Lung (tissue), 12 donors: Measurements from ENCODE around the gene TCP11L2. TPM values are rescaled to one million over a fixed set of nuclear protein-coding genes. Genes with fewer than 3 reads are reported as not detected.
A peak's percentile ranks its signal among the peaks of the same experiment; 100 is the strongest.

ENCODE experiments used
- ATAC-seq: fragments of 200-7000 bp; cut with Tn5 transposase; one replicate; pipeline ENCODE4 v1.9.1; 2020; ENCODE audit warnings: moderate number of reproducible peaks; ENCODE audit not compliant: insufficient read depth, low FRiP score
- DNase-seq, 3 donors: peaks; one replicate each; pipeline ENCODE4 v3.0.0-alpha.2; 2013 to 2017
- H3K27ac ChIP-seq, 2 donors: one replicate each; pipeline ENCODE4 v1.5.1; 2013; ENCODE audit warnings: mild to moderate bottlenecking in 2 of 2, moderate library complexity in 2 of 2, control low read depth in 1 of 2, inconsistent platforms in 1 of 2, low read depth in 1 of 2, low read length in 1 of 2
- H3K27me3 ChIP-seq, 3 donors: one replicate each; pipeline ENCODE4 v1.5.1; 2013; ENCODE audit warnings: low read length in 2 of 3; ENCODE audit not compliant: control insufficient read depth in 3 of 3, insufficient read depth in 3 of 3
- H3K36me3 ChIP-seq, 4 donors: one replicate each; pipeline ENCODE4 v1.5.1; 2013; ENCODE audit warnings: low read length in 4 of 4, mild to moderate bottlenecking in 1 of 4, moderate library complexity in 1 of 4; ENCODE audit not compliant: control insufficient read depth in 4 of 4, insufficient read depth in 4 of 4
- H3K4me1 ChIP-seq, 5 donors: one replicate each; pipeline ENCODE4 v1.5.1; 2013; ENCODE audit warnings: low read length in 5 of 5, mild to moderate bottlenecking in 2 of 5, moderate library complexity in 1 of 5; ENCODE audit not compliant: control insufficient read depth in 5 of 5, insufficient read depth in 5 of 5
- H3K4me3 ChIP-seq: one replicate; pipeline ENCODE4 v1.5.1; 2013; ENCODE audit warnings: mild to moderate bottlenecking, control low read depth, moderate library complexity
- H3K9ac ChIP-seq, 2 donors: one replicate each; pipeline ENCODE4 v1.5.1; 2013; ENCODE audit warnings: low read length in 2 of 2, control low read depth in 1 of 2; ENCODE audit not compliant: insufficient read depth in 1 of 2
- H3K9me3 ChIP-seq, 4 donors: one replicate each; pipeline ENCODE4 v1.5.1; 2013; ENCODE audit warnings: low read length in 3 of 4, mild to moderate bottlenecking in 1 of 4, moderate library complexity in 1 of 4; ENCODE audit not compliant: control insufficient read depth in 4 of 4, insufficient read depth in 3 of 4
- WGBS, 2 donors: extraction: QIAGEN DNeasy Blood & Tissue Kit; methylation state at CpG; one replicate each; pipeline ENCODE4 v1.1.7; 2013; 5-methylcytosine and 5-hydroxymethylcytosine counted together
- polyA plus RNA-seq, 2 donors: library from polyadenylated mRNA; stranded (reverse); fragments of 200-250 nt; gene quantifications; one replicate each; pipeline ENCODE4 v1.2.1, GENCODE V29; 2013
- total RNA-seq, 2 donors: library from RNA; depleted of rRNA in 1 of 2; stranded (reverse); fragments of >200 nt in 1 of 2; gene quantifications; one replicate each; pipeline ENCODE4 v1.2.1, GENCODE V29; 2014 to 2021
- TF ChIP-seq, protein P1 (sequence below): IDR thresholded peaks from 2 replicates; pipeline ENCODE4 v1.5.1; 2012; ENCODE audit warnings: mild to moderate bottlenecking; ENCODE audit errors: control extremely low read depth, extremely low read depth
- donor health status: control.
- donor health status: control.
- donor health status: Bipolar disorder and iron deficiency.
- donor health status: healthy.
- donor health status: DM: yes; HTN: yes; CAD: no.

TCP11L2 gene
- total and polyA plus RNA-seq, 4 donors = 4.9 to 78.5 (median 24.8) TPM

DNA sequence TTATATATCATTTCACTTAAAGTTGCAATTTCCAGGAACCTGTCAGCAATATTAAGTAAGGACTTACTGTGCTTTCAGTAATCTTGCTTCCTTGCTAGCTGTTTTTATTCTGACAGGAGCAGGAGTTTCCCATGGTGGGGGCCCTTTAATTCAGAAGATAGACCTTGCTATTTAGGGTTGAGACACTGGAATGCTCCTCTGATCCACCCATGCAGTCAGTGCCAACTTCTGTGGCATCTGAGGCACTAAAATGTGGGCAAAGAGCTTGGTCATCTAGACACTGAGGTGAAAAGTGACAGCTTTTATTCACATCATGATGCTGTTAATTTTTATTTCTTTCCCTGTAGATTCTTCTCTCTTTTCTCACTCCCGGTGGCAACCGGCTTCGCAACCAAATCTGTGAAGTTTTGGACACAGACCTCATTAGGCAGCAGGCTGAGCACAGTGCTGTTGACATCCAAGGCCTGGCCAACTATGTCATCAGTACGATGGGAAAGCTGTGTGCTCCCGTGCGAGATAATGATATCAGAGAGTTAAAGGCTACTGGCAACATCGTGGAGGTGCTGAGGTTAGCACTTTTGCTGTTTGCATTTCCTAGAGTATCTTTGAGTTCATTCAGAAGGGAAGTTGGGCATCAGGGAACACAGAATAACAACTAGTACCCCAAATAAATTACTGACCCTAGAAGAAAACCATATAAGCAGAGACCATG is 18.8 kb downstream of the TCP11L2 start:
- no peak overlapping the region for H3K4me3 ChIP-seq
- H3K27ac ChIP-seq = peak overlapping the region in 1 of 2 donors; percentile 59
- no peak overlapping the region for H3K9ac ChIP-seq
- H3K27me3 ChIP-seq = no peaks in the 10 kb centered on the region
- TF ChIP-seq, protein P1, sequence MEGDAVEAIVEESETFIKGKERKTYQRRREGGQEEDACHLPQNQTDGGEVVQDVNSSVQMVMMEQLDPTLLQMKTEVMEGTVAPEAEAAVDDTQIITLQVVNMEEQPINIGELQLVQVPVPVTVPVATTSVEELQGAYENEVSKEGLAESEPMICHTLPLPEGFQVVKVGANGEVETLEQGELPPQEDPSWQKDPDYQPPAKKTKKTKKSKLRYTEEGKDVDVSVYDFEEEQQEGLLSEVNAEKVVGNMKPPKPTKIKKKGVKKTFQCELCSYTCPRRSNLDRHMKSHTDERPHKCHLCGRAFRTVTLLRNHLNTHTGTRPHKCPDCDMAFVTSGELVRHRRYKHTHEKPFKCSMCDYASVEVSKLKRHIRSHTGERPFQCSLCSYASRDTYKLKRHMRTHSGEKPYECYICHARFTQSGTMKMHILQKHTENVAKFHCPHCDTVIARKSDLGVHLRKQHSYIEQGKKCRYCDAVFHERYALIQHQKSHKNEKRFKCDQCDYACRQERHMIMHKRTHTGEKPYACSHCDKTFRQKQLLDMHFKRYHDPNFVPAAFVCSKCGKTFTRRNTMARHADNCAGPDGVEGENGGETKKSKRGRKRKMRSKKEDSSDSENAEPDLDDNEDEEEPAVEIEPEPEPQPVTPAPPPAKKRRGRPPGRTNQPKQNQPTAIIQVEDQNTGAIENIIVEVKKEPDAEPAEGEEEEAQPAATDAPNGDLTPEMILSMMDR = no peak
- WGBS, 2 donors = 79 to 93% methylated on average over 7 of the region's 7 CpGs
- DNase-seq (no peak), ATAC-seq (no peak)
- H3K9me3 ChIP-seq = no peaks in the 10 kb centered on the region
- peaks cover 0 to 13% (median 0%) of the 10 kb centered on the region in 5 donors for H3K4me1 ChIP-seq
- H3K36me3 ChIP-seq = peaks cover 16 to 44% (median 33%) of the 10 kb centered on the region in 4 donors

DNA sequence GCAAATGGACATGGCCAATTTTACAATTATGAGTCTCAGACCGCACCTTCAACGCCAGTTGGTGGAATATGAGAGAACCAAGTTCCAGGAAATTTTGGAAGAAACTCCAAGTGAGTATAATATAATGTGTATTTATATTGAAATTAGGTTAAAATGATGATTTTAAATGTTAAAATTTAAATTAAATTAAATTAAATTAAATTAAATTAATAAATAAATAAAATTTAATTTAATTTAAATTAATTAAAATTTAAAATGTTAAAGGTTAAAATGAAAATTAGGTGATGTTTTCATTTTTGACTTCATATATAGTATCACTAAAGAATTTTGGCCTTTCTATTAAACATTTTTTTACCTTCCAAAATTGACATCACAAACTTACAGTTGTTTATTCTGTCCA is 21.0 kb downstream of the TCP11L2 start:
- H3K27ac ChIP-seq = no peak overlapping the region
- no peak for DNase-seq
- H3K9me3 ChIP-seq = no peaks in the 10 kb centered on the region
- H3K27me3 ChIP-seq = no peaks in the 10 kb centered on the region
- no peak overlapping the region for H3K4me3 ChIP-seq
- 98 to 99% methylated on average over 2 of the region's 2 CpGs for WGBS, 2 donors
- no peak for ATAC-seq
- TF ChIP-seq, protein P1 = no peak
- H3K9ac ChIP-seq = no peak overlapping the region
- H3K36me3 ChIP-seq = peaks cover 12 to 37% (median 25%) of the 10 kb centered on the region in 4 donors
- H3K4me1 ChIP-seq = peaks cover 2 to 10% (median 4%) of the 10 kb centered on the region in 5 donors

DNA sequence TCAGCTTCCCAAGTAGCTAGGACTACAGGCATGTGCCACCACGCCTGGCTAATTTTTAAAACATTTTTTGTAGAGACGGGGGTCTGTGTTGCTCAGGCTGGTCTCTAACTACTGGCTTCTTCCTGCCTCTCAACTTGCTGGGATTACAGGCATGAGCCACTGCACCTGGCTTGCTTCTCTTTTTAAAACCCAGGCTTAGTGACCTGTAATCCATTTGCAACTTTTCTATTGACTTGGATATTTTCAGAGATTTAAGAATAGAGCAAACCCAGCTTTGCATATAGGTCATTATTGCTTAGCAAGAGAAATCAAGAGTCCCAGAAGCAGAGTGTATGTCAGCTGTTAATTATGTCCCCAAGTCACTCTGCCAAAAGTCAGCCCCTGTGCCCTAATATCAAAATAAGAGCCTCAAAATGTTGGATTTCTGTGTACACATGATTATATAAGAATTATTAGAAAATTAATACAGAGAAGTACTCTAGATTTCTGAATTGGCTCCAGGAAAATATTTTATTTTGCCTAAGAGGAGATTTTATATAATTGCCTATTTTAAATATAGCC is 24.9 kb downstream of the TCP11L2 start:
- DNase-seq (peak in 2 of 3 donors; percentile 66), ATAC-seq (no peak)
- Histone ChIP-seq H3K9me3 (no peaks in the 10 kb centered on the region), H3K27ac (no peak overlapping the region), H3K27me3 (no peaks in the 10 kb centered on the region), H3K4me1 (peaks cover 0 to 10% (median 4%) of the 10 kb centered on the region in 5 donors), H3K36me3 (peaks cover 8 to 27% (median 20%) of the 10 kb centered on the region in 4 donors), H3K9ac (no peak overlapping the region), H3K4me3 (no peak overlapping the region)
- TF ChIP-seq, protein P1 = no peak
- 85 to 95% methylated on average over 2 of the region's 2 CpGs for WGBS, 2 donors
